BLaER1 (cell line): ENCODE results near the gene NAT9.

Experiments
- H3K27ac ChIP-seq: shearing (Covaris generic); formaldehyde crosslinking; 2 replicates; pipeline ENCODE4 v1.8.1; 2022
- H3K27me3 ChIP-seq: shearing (Covaris generic); formaldehyde crosslinking; 2 replicates; pipeline ENCODE4 v1.8.1; 2022
- H3K36me3 ChIP-seq: shearing (Covaris generic); formaldehyde crosslinking; 2 replicates; pipeline ENCODE4 v1.8.1; 2022
- H3K4me1 ChIP-seq: shearing (Covaris generic); formaldehyde crosslinking; 2 replicates; pipeline ENCODE4 v1.8.1; 2022
- H3K4me2 ChIP-seq: shearing (Covaris generic); formaldehyde crosslinking; 2 replicates; pipeline ENCODE4 v1.8.1; 2022
- H3K4me3 ChIP-seq: shearing (Covaris generic); formaldehyde crosslinking; 2 replicates; pipeline ENCODE4 v1.8.1; 2022
- H3K9ac ChIP-seq: shearing (Covaris generic); formaldehyde crosslinking; 2 replicates; pipeline ENCODE4 v1.8.1; 2022
- H3K9me3 ChIP-seq: shearing (Covaris generic); formaldehyde crosslinking; 2 replicates; pipeline ENCODE4 v1.8.1; 2022
- H4K20me1 ChIP-seq: shearing (Covaris generic); formaldehyde crosslinking; 2 replicates; pipeline ENCODE4 v1.8.1; 2022
- Cebpa-rat ChIP-seq: shearing (Covaris generic); IDR thresholded peaks from 2 replicates; pipeline ENCODE4 v1.8.1; 2022

Gene NAT9, protein sequence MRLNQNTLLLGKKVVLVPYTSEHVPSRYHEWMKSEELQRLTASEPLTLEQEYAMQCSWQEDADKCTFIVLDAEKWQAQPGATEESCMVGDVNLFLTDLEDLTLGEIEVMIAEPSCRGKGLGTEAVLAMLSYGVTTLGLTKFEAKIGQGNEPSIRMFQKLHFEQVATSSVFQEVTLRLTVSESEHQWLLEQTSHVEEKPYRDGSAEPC

DNA sequence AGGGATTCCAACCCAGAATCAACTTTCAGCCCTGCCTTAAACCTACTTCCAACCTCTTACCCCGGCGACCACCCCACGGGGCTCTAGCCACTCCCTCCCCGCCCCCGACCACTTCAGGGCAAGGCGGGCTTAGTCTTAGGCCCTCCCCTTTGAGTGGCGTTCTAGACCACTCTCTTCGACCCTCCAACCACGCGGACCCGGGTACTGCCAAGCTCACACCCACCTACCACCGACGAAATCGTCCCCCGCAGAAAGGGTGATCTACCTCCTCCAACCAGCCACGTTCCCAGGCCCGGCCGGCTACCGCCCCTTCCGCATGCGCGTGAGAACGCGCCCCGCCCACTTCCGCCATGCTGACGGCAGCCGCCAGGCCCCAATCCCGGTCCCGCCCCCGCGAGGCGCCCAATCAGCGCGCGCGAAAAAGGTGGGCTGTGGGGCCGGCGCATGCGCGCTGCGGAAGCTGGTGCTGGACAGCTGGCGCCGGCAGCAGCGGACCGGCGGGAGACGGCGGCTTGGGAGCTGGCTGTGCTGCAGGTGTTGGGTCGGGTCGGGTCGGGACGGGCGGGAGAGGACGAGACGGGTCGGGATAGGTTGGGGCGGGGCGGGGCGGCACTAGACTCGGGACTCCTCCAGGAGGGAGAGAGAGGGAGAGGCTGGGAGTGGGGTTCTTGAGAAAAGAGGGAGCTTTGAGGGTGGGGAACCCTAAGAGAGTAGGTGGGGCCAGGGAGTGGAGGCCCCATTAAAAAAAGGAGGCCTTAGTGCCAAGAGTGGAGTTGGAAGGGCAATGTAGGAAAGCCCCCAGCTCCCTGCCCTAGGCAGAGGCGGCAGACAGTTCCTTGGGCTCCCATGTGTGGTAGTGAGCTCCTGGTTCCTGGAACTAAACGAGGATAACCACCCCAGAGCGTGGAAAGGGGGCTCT, at the start of gene NAT9:
TSS of gene NAT9 (minus strand) at position 302 of the 919 bp plus-strand sequence. CDS start 647 bp downstream, outside the sequence.
- Histone ChIP-seq H3K4me3 (peak within 1 kb of the TSS; percentile 84), H3K9ac (peak within 1 kb of the TSS; percentile 89), H3K36me3 (peaks cover 27% of the 10 kb centered on the region), H3K27ac (peak within 1 kb of the TSS; percentile 83), H3K4me2 (peak within 1 kb of the TSS; percentile 97), H3K4me1 (peaks cover 53% of the 10 kb centered on the region), H3K27me3 (no peaks in the 10 kb centered on the region), H4K20me1 (peaks cover 57% of the 10 kb centered on the region), H3K9me3 (no peaks in the 10 kb centered on the region)
- no peak for TF ChIP-seq Cebpa-rat

DNA sequence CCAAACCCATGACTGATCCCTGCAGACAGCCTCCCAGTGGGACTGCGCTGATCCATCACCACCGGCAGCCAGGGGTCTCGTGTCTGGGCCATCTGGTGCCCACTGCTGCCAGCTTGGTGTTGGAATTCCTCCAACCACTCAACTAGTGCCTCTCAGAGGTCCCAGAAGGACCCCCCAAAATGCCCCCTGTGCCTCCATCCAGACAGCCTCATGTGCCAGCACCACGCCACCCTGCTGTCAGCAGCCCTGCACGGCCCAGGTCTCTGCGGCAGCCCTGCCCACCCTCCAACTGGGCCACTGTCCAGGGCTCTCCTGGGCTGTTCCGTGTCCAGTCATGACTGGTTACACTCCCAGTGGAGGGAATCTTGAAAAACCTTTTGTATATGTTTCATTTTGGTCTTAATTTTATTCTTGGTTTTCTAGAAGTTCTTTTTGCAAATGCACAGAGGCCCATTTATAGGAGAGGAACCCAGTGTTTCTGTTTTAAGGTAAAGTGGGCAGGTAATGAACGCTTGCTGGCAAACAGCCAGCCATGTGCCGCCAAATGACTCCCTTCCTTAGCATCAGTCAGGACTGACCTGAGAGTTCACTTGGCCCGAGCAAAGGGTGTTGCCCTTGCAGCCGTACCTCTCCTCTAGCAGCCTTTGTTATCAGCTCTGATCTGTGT, 48.9 kb upstream of the NAT9 start:
- Histone ChIP-seq H3K27ac (no peak overlapping the region), H3K4me2 (no peak overlapping the region), H3K9me3 (no peaks in the 10 kb centered on the region), H3K4me3 (no peak overlapping the region), H3K36me3 (peaks cover 17% of the 10 kb centered on the region; the same call in 1 of the 2 replicates), H4K20me1 (no peaks in the 10 kb centered on the region; the same call in 1 of the 2 replicates), H3K27me3 (no peaks in the 10 kb centered on the region), H3K4me1 (peaks cover 63% of the 10 kb centered on the region), H3K9ac (no peak overlapping the region)
- TF ChIP-seq Cebpa-rat, result no peak

DNA sequence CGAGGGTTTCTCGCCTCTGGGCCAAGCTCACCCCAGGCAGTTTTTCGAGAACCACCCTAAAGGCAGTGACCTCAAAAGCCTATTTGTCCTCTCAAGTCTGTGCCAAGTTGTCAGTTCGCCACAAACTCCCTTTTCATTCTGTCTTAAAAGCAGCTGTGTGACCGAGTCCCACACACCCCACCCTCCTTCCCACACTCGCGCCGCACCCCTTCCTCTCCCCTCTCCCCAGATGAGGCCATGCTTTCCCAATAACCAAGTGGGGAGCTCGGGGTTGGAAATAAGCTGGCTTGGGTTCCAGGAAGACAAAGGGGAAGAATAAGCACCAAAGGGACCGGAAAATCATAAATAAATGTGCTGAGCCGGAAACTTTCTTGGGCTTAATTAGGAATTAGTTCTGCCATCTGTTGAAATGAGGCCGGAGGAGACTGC, 46.8 kb upstream of the NAT9 start:
- Histone ChIP-seq H4K20me1 (no peaks in the 10 kb centered on the region; the same call in 1 of the 2 replicates), H3K4me1 (peaks cover 84% of the 10 kb centered on the region), H3K9me3 (no peaks in the 10 kb centered on the region), H3K9ac (no peak overlapping the region), H3K36me3 (peaks cover 11% of the 10 kb centered on the region; the same call in 1 of the 2 replicates), H3K27ac (no peak overlapping the region), H3K4me3 (no peak overlapping the region), H3K27me3 (no peaks in the 10 kb centered on the region), H3K4me2 (peak overlapping the region; percentile 85)
- no peak for TF ChIP-seq Cebpa-rat

DNA sequence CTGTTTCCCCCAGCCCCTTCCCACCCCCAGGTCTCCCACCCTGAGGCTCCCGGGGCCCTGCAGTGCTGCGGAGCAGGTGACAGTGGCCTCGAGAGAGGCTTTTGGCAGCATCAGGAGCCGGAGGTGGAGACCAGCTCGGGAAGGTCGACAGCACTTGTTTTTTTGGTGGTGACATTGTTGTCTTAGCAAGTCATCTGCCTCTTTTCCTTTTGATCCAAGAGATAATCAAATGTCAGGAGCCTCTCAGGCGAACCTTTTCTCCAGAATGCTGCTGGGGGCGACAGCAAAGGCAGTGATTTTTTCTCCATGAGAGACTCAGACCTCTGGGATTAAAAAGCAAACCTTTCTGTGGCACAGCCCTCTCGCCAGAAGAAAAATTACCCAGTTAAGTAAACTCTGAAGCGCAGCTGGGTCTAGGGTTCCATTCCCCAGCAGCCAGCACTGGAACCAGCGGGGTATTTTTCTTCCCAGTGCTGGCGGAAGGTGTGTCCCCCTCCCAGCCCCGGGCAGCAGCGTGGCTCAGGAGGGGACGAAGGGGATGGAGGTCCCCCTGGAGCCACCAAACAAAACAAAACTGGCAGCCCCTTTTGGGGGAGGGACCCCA, 46.3 kb upstream of the NAT9 start:
- no peak overlapping the region for H3K27ac ChIP-seq
- H3K9me3 ChIP-seq, result no peaks in the 10 kb centered on the region
- H4K20me1 ChIP-seq, result no peaks in the 10 kb centered on the region; the same call in 1 of the 2 replicates
- H3K4me1 ChIP-seq, result peaks cover 86% of the 10 kb centered on the region
- peak overlapping the region; percentile 85 for H3K4me2 ChIP-seq
- no peak overlapping the region for H3K4me3 ChIP-seq
- H3K27me3 ChIP-seq, result no peaks in the 10 kb centered on the region
- H3K36me3 ChIP-seq, result peaks cover 14% of the 10 kb centered on the region; the same call in 1 of the 2 replicates
- TF ChIP-seq Cebpa-rat, result no peak
- H3K9ac ChIP-seq, result no peak overlapping the region

DNA sequence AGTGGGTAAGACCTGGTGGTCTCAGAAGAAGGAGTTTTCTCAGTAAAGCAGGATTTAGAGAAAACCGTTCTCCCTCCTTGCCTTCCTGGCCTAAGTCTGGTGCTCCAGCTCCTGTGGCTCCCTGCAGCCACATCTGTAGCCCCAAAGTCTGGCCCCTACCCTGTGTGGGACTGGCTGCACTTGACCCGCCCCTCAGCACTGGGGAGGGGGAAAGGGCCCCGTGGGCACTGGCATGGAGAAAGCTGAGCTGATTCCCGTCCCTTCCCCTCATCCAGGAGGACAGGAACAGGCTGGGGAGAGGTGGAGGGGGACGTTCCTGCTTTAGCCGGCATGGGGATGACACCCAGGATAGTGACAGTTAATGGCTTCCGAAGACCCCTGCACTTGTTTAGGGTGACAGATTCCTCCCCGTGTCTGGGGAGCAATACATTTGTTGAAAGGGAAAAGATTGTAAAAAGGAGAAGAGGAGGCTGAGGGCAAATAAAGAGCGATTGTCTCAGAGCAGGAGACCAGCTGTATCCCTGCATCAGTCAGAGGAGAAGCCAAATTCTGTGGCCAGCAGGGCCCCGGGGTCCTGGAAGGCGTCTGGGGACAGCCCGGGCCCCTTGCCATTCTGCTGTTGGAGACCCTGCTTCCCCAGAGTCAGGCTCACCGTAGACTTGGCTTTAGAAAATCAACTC, 45.6 kb upstream of the NAT9 start:
- Histone ChIP-seq H3K9me3 (no peaks in the 10 kb centered on the region), H3K27ac (peak overlapping the region; percentile 70; the same call in 1 of the 2 replicates), H3K9ac (no peak overlapping the region), H3K4me2 (peak overlapping the region; percentile 85), H3K4me1 (peaks cover 87% of the 10 kb centered on the region), H3K27me3 (no peaks in the 10 kb centered on the region), H4K20me1 (no peaks in the 10 kb centered on the region; the same call in 1 of the 2 replicates), H3K36me3 (peaks cover 18% of the 10 kb centered on the region; the same call in 1 of the 2 replicates), H3K4me3 (no peak overlapping the region)
- TF ChIP-seq Cebpa-rat, result no peak

DNA sequence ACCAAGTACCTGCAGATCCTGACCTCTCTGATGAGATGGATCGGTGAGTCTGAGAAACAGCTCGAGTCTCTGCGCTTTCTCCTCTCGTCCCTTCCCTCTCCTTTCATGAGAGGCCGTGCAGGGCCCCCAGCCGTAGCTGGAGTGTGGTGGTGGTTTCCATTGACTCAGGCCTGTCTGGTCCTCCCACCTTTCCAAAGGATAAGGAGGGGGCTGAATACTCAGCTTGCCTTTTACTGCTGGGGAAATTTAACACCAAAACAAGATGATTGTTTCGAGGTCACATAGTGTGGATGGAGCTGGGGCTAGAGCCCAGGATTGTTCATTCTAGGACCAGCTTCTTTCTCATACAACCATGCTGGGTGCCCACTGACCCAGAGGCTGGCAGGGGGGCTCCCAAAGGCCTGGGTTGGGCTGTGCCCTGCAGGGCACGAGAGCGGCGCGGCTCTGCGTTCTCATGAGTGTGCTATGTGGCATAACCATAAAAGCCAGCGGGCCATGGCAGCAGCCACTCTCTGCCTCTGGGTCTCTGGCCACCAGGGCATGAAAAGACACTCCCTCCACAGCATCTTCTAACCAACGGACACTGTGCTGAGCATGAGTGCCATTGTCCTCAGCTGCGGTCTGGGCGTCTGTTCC, 43.8 kb upstream of the NAT9 start:
- H3K4me1 ChIP-seq, result peaks cover 95% of the 10 kb centered on the region
- no peaks in the 10 kb centered on the region for H4K20me1 ChIP-seq
- H3K36me3 ChIP-seq, result peaks cover 7% of the 10 kb centered on the region; the same call in 1 of the 2 replicates
- H3K4me2 ChIP-seq, result peak overlapping the region; percentile 85
- TF ChIP-seq Cebpa-rat, result no peak
- no peaks in the 10 kb centered on the region for H3K9me3 ChIP-seq
- no peaks in the 10 kb centered on the region for H3K27me3 ChIP-seq
- no peak overlapping the region for H3K4me3 ChIP-seq
- H3K27ac ChIP-seq, result peak overlapping the region; percentile 70
- peak overlapping the region; percentile 13; the same call in 1 of the 2 replicates for H3K9ac ChIP-seq

DNA sequence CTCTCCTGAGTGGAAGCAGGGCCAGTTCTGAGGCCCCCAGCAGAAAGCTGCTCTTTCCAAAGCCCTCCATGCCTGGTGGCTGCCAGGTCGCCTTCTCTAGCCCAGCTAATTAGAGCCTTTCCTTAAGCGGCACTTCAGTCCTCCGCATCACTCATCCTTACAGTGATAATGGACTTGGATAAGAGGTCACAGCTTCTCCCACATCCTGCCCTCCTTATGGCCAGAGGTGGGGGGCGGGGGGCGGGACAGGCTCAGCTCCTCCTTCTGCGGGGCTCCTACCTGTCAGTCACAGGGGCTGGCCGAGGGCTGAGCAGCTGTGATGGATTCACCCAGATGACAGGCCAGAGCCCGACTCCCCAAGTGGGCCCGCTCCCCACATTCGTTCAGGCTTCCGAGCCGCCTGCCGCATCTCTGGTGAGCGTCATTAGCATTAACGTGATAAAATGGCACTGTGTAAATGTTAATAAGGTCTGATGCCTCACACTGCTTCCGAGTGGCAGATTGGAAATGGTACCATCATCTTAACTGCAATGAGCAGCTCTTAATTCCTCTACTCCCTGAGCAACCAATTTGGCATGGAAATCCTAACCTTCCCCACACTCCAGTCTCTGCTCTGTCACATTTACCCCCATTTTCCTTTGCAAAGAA, 42.3 kb upstream of the NAT9 start:
- H4K20me1 ChIP-seq, result no peaks in the 10 kb centered on the region
- peaks cover 7% of the 10 kb centered on the region; the same call in 1 of the 2 replicates for H3K36me3 ChIP-seq
- TF ChIP-seq Cebpa-rat, result no peak
- peak overlapping the region; percentile 85 for H3K4me2 ChIP-seq
- H3K27me3 ChIP-seq, result no peaks in the 10 kb centered on the region
- no peak overlapping the region for H3K27ac ChIP-seq
- peaks cover 97% of the 10 kb centered on the region for H3K4me1 ChIP-seq
- H3K9ac ChIP-seq, result no peak overlapping the region
- H3K4me3 ChIP-seq, result no peak overlapping the region
- no peaks in the 10 kb centered on the region for H3K9me3 ChIP-seq
